ENCODE results near the gene SH2B2.

DNA sequence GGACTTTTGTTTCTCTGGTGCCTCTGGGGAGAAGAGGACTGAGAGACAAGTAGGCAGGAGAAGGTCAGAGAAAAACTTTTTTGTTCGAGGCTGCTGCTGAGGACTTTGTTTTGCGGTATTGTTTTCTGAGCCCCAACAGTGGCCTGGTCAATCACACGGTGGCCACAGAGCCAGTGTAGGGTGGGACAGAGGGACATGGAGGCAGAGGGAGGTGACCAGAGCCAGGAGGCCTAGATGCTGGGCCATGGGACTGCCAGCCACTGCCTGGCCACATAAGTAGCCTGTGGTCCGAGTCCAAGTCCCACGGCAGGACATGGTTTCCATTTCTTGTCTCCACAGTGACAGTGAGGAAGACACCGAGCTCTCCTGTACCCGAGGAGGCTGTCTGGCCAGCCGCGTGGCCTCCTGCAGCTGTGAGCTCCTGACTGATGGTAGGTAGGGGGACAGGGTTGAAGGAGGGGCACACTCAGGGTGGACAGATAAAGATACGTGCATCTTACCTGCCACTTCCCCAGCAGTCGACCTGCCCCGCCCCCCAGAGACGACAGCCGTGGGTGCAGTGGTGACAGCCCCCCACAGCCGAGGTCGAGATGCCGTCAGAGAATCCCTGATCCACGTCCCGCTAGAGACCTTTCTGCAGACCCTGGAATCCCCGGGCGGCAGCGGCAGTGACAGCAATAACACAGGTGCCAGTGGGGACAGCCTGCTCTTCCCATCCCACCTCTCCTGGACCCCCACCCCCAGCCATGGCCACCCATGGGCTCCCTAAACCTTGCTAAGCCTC, 27.5 kb downstream of the SH2B2 start:
- TF ChIP-seq YY1 (IDR thresholded peaks at IDR 0.05) (no peak), HNF4G (IDR thresholded peaks at IDR 0.05) (no peak), TAF1 (conservative IDR thresholded peaks at IDR 0.05) (no peak), JUND (IDR thresholded peaks at IDR 0.05) (no peak), RAD21 (IDR thresholded peaks at IDR 0.05) (no peak), SP1 (IDR thresholded peaks at IDR 0.05) (no peak)
- TF ChIP-seq, protein P1, sequence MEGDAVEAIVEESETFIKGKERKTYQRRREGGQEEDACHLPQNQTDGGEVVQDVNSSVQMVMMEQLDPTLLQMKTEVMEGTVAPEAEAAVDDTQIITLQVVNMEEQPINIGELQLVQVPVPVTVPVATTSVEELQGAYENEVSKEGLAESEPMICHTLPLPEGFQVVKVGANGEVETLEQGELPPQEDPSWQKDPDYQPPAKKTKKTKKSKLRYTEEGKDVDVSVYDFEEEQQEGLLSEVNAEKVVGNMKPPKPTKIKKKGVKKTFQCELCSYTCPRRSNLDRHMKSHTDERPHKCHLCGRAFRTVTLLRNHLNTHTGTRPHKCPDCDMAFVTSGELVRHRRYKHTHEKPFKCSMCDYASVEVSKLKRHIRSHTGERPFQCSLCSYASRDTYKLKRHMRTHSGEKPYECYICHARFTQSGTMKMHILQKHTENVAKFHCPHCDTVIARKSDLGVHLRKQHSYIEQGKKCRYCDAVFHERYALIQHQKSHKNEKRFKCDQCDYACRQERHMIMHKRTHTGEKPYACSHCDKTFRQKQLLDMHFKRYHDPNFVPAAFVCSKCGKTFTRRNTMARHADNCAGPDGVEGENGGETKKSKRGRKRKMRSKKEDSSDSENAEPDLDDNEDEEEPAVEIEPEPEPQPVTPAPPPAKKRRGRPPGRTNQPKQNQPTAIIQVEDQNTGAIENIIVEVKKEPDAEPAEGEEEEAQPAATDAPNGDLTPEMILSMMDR (IDR thresholded peaks at IDR 0.05; ENCODE audit: low read depth, low read length, missing input control) = no peak
- TF ChIP-seq, protein P2, sequence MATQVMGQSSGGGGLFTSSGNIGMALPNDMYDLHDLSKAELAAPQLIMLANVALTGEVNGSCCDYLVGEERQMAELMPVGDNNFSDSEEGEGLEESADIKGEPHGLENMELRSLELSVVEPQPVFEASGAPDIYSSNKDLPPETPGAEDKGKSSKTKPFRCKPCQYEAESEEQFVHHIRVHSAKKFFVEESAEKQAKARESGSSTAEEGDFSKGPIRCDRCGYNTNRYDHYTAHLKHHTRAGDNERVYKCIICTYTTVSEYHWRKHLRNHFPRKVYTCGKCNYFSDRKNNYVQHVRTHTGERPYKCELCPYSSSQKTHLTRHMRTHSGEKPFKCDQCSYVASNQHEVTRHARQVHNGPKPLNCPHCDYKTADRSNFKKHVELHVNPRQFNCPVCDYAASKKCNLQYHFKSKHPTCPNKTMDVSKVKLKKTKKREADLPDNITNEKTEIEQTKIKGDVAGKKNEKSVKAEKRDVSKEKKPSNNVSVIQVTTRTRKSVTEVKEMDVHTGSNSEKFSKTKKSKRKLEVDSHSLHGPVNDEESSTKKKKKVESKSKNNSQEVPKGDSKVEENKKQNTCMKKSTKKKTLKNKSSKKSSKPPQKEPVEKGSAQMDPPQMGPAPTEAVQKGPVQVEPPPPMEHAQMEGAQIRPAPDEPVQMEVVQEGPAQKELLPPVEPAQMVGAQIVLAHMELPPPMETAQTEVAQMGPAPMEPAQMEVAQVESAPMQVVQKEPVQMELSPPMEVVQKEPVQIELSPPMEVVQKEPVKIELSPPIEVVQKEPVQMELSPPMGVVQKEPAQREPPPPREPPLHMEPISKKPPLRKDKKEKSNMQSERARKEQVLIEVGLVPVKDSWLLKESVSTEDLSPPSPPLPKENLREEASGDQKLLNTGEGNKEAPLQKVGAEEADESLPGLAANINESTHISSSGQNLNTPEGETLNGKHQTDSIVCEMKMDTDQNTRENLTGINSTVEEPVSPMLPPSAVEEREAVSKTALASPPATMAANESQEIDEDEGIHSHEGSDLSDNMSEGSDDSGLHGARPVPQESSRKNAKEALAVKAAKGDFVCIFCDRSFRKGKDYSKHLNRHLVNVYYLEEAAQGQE (IDR thresholded peaks at IDR 0.05) = no peak
- TF ChIP-seq, protein P3, sequence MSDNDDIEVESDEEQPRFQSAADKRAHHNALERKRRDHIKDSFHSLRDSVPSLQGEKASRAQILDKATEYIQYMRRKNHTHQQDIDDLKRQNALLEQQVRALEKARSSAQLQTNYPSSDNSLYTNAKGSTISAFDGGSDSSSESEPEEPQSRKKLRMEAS (IDR thresholded peaks at IDR 0.05) = no peak
